ENCODE measurements around the gene CREB3L1.

CREB3L1 gene

GRCh38 chr11:46247090-46247489 is 30.4 kb upstream of the CREB3L1 start:
- TF ChIP-seq REST (IDR thresholded peaks at IDR 0.05; ENCODE audit: low read depth) (no peak), CEBPB (IDR thresholded peaks at IDR 0.05) (no peak), YY1 (IDR thresholded peaks at IDR 0.05; ENCODE audit: low read depth) (no peak), RAD21 (IDR thresholded peaks at IDR 0.05; ENCODE audit: low read depth) (no peak), FOXM1 (IDR thresholded peaks at IDR 0.05; ENCODE audit: borderline replicate concordance, low read depth) (no peak), MAX (IDR thresholded peaks at IDR 0.05) (no peak), TAF1 (IDR thresholded peaks at IDR 0.05; ENCODE audit: low read depth) (no peak), ZBTB7A (IDR thresholded peaks at IDR 0.05; ENCODE audit: low read depth) (no peak), EP300 (IDR thresholded peaks at IDR 0.05; ENCODE audit: borderline replicate concordance) (no peak), EGR1 (IDR thresholded peaks at IDR 0.05) (no peak)

GRCh38 chr11:46247659-46248058 is 29.8 kb upstream of the CREB3L1 start:
- TF ChIP-seq CEBPB (IDR thresholded peaks at IDR 0.05) (peak; percentile 76), YY1 (IDR thresholded peaks at IDR 0.05; ENCODE audit: low read depth) (0 out of 2 replicates have a peak, but pooled peaks have one; percentile 18), MAX (IDR thresholded peaks at IDR 0.05) (peak; percentile 77), EP300 (IDR thresholded peaks at IDR 0.05; ENCODE audit: borderline replicate concordance) (no peak), NFIC (IDR thresholded peaks at IDR 0.05) (peak; percentile 88), RAD21 (IDR thresholded peaks at IDR 0.05; ENCODE audit: low read depth) (peak; percentile 94)

- TF ChIP-seq USF1 (IDR thresholded peaks at IDR 0.05), result no peak
- TF ChIP-seq TCF12 (IDR thresholded peaks at IDR 0.05; ENCODE audit: low read depth), result no peak
- no peak for TF ChIP-seq FOXM1 (IDR thresholded peaks at IDR 0.05; ENCODE audit: borderline replicate concordance, low read depth)
- TF ChIP-seq TEAD4 (IDR thresholded peaks at IDR 0.05), result peak; percentile 71
- no peak for TF ChIP-seq CEBPB (IDR thresholded peaks at IDR 0.05)
- no peak for TF ChIP-seq EP300 (IDR thresholded peaks at IDR 0.05; ENCODE audit: borderline replicate concordance)
- TF ChIP-seq TAF1 (IDR thresholded peaks at IDR 0.05; ENCODE audit: low read depth), result no peak
- no peak for TF ChIP-seq YY1 (IDR thresholded peaks at IDR 0.05; ENCODE audit: low read depth)
Observed at GRCh38 chr11:46248289-46249102, 29.0 kb upstream of the CREB3L1 start.

- TF ChIP-seq NFIC (IDR thresholded peaks at IDR 0.05), result no peak
- 0 out of 2 replicates have a peak, but pooled peaks have one; percentile 34 for TF ChIP-seq YY1 (IDR thresholded peaks at IDR 0.05; ENCODE audit: low read depth)
Observed at GRCh38 chr11:46249103-46249937, 28.1 kb upstream of the CREB3L1 start.

GRCh38 chr11:46249938-46250744 is 27.3 kb upstream of the CREB3L1 start:
- no peak for TF ChIP-seq USF1 (IDR thresholded peaks at IDR 0.05)
- TF ChIP-seq FOXM1 (IDR thresholded peaks at IDR 0.05; ENCODE audit: borderline replicate concordance, low read depth), result no peak
- no peak for TF ChIP-seq CEBPB (IDR thresholded peaks at IDR 0.05)
- TF ChIP-seq CREB1 (IDR thresholded peaks at IDR 0.05; ENCODE audit: low read depth), result no peak
- no peak for TF ChIP-seq EP300 (IDR thresholded peaks at IDR 0.05; ENCODE audit: borderline replicate concordance)
- TF ChIP-seq ZBTB7A (IDR thresholded peaks at IDR 0.05; ENCODE audit: low read depth), result no peak
- TF ChIP-seq EGR1 (IDR thresholded peaks at IDR 0.05), result no peak
- TF ChIP-seq TAF1 (IDR thresholded peaks at IDR 0.05; ENCODE audit: low read depth), result no peak
- TF ChIP-seq RAD21 (IDR thresholded peaks at IDR 0.05; ENCODE audit: low read depth), result no peak
- TF ChIP-seq NFIC (IDR thresholded peaks at IDR 0.05), result no peak
- no peak for TF ChIP-seq REST (IDR thresholded peaks at IDR 0.05; ENCODE audit: low read depth)
- no peak for TF ChIP-seq TCF12 (IDR thresholded peaks at IDR 0.05; ENCODE audit: low read depth)
- TF ChIP-seq TEAD4 (IDR thresholded peaks at IDR 0.05), result no peak
